Natural killer cell (primary cell): ENCODE data around the gene MET. TPM values are rescaled to one million over a fixed set of nuclear protein-coding genes. Genes with fewer than 3 reads are reported as not detected.

ENCODE experiments used
- ATAC-seq, 3 donors: fragments of 150-1000 bp in 2 of 3; fragments of 200-7000 bp in 1 of 3; cut with Tn5 transposase; 1 replicate in 1 of 3; 2 replicates in 2 of 3; pipeline ENCODE4 v1.10.0; 2021; ENCODE audit warnings: mild to moderate bottlenecking in 2 of 3, moderate library complexity in 2 of 3
- DNase-seq, 2 donors: peaks; one replicate each; pipeline versions ENCODE4 v3.0.0 to v3.0.0-alpha.2; 2013 to 2021; ENCODE audit warnings: mixed read lengths in 1 of 2
- H3K27ac ChIP-seq: one replicate; pipeline ENCODE4 v1.5.1; 2013; ENCODE audit warnings: mild to moderate bottlenecking, low read length
- H3K27me3 ChIP-seq: one replicate; pipeline ENCODE4 v1.6.1; 2013; ENCODE audit warnings: low read length; ENCODE audit not compliant: control insufficient read depth, insufficient read depth
- H3K36me3 ChIP-seq: one replicate; pipeline ENCODE4 v1.6.1; 2013; ENCODE audit warnings: low read length; ENCODE audit not compliant: control insufficient read depth, insufficient read depth
- H3K4me1 ChIP-seq: one replicate; pipeline ENCODE4 v1.6.1; 2013; ENCODE audit warnings: low read length; ENCODE audit not compliant: control insufficient read depth, insufficient read depth
- H3K4me3 ChIP-seq: one replicate; pipeline ENCODE4 v1.5.1; 2013; ENCODE audit warnings: low read length
- H3K9me3 ChIP-seq: one replicate; pipeline ENCODE4 v1.6.1; 2013; ENCODE audit warnings: low read length; ENCODE audit not compliant: control insufficient read depth, insufficient read depth
- H3K27ac Mint-ChIP-seq, 2 donors: one replicate each; pipeline ENCODE4 v1.8.0; 2022; ENCODE audit warnings: mild to moderate bottlenecking in 2 of 2, mixed read lengths in 2 of 2, moderate library complexity in 1 of 2
- H3K27me3 Mint-ChIP-seq, 2 donors: one replicate each; pipeline ENCODE4 v1.8.0; 2022; ENCODE audit warnings: low read depth in 2 of 2, mixed read lengths in 2 of 2
- H3K36me3 Mint-ChIP-seq: one replicate; pipeline ENCODE4 v1.8.0; 2022; ENCODE audit warnings: mixed read lengths
- H3K4me1 Mint-ChIP-seq, 2 donors: one replicate each; pipeline ENCODE4 v1.8.0; 2022; ENCODE audit warnings: mixed read lengths in 2 of 2
- H3K4me3 Mint-ChIP-seq: one replicate; pipeline ENCODE4 v1.8.0; 2022; ENCODE audit warnings: mild to moderate bottlenecking, moderate library complexity, mixed read lengths
- H3K9me3 Mint-ChIP-seq, 2 donors: one replicate each; pipeline ENCODE4 v1.8.0; 2022; ENCODE audit warnings: mixed read lengths in 2 of 2
- WGBS: methylation state at CpG from one replicate; pipeline ENCODE4 v1.1.7; 2013; ENCODE audit warnings: missing lambda C conversion rate; ENCODE audit not compliant: insufficient coverage; 5-methylcytosine and 5-hydroxymethylcytosine counted together
- intact Hi-C: fragments of 100-400 bp; cut with micrococcal nuclease; formaldehyde crosslinking; loops from one replicate; pipeline ENCODE4 v1.14.2; 2022
- total RNA-seq, 4 donors: library from RNA; stranded (reverse); fragments of 120-200 nt in 1 of 4; gene quantifications; one replicate each; pipeline versions ENCODE4 v1.2.3 to v1.2.4, GENCODE V29; 2013 to 2022
- TF ChIP-seq, protein P1 (sequence below): fragments of 200-600 bp; IDR thresholded peaks from one replicate; pipeline ENCODE4 v1.8.0; 2022; ENCODE audit warnings: antibody characterized with exemption

Gene MET
- total RNA-seq, 3 donors from 2014 or later (not counting 1 experiment from before 2014, with no cell fraction given) = 0.16 TPM; not detected in 2

DNA sequence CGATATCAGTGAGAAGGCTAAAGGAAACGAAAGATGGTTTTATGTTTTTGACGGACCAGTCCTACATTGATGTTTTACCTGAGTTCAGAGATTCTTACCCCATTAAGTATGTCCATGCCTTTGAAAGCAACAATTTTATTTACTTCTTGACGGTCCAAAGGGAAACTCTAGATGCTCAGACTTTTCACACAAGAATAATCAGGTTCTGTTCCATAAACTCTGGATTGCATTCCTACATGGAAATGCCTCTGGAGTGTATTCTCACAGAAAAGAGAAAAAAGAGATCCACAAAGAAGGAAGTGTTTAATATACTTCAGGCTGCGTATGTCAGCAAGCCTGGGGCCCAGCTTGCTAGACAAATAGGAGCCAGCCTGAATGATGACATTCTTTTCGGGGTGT, 27.7 kb downstream of the MET start:
- H3K27ac ChIP-seq = no peak overlapping the region
- TF ChIP-seq, protein P1, sequence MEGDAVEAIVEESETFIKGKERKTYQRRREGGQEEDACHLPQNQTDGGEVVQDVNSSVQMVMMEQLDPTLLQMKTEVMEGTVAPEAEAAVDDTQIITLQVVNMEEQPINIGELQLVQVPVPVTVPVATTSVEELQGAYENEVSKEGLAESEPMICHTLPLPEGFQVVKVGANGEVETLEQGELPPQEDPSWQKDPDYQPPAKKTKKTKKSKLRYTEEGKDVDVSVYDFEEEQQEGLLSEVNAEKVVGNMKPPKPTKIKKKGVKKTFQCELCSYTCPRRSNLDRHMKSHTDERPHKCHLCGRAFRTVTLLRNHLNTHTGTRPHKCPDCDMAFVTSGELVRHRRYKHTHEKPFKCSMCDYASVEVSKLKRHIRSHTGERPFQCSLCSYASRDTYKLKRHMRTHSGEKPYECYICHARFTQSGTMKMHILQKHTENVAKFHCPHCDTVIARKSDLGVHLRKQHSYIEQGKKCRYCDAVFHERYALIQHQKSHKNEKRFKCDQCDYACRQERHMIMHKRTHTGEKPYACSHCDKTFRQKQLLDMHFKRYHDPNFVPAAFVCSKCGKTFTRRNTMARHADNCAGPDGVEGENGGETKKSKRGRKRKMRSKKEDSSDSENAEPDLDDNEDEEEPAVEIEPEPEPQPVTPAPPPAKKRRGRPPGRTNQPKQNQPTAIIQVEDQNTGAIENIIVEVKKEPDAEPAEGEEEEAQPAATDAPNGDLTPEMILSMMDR = no peak
- no peak overlapping the region for H3K4me3 ChIP-seq
- H3K36me3 Mint-ChIP-seq = no peaks in the 10 kb centered on the region
- H3K27me3 ChIP-seq = no peaks in the 10 kb centered on the region
- no peak overlapping the region for H3K27ac Mint-ChIP-seq
- WGBS = 95% methylated on average over 6 of the region's 6 CpGs
- no peak for ATAC-seq
- intact Hi-C loops = no loop called here
- no peaks in the 10 kb centered on the region for H3K36me3 ChIP-seq
- H3K4me1 Mint-ChIP-seq = no peaks in the 10 kb centered on the region
- no peak overlapping the region for H3K4me3 Mint-ChIP-seq
- no peaks in the 10 kb centered on the region for H3K9me3 Mint-ChIP-seq
- no peaks in the 10 kb centered on the region for H3K9me3 ChIP-seq
- no peak for DNase-seq
- no peaks in the 10 kb centered on the region for H3K4me1 ChIP-seq
- peaks cover 0 to 5% of the 10 kb centered on the region in 2 donors for H3K27me3 Mint-ChIP-seq

DNA sequence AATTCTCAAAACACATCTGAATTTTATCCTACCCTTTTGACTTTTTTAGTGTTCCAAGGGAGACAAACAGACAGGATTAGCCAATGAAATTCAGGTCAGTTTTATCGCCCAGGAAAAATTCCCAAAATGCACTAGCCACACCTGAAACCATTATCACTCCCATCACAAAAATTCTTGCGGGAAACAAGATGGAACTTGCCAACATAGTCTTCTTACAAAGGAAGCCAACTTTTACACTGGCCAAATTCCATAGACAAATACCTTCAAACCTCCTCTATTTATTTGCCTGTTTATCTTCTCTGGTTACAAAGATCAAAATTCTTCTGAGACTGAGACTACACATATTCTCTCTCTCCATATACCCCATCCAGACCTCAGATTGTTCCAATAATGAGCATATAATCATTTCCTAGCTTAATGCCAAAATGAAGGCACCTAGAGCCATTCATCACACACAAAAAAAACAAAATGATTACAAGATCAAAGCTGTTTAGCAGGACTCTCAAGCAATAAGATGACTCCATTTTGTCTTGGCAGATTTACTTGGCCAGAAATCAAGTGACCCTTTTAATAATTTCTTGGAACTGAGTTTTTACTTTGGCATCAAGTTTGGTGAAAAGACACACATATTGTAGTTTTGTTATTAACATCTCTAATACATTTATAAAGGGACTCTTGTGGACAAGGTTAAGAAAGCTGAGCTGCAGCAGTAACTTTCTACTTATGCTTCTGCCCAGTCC, 30.2 kb downstream of the MET start:
- H3K9me3 ChIP-seq = no peaks in the 10 kb centered on the region
- no peaks in the 10 kb centered on the region for H3K9me3 Mint-ChIP-seq
- H3K4me3 Mint-ChIP-seq = no peak overlapping the region
- TF ChIP-seq, protein P1 = no peak
- no peak overlapping the region for H3K27ac ChIP-seq
- no peak overlapping the region for H3K27ac Mint-ChIP-seq
- H3K36me3 Mint-ChIP-seq = no peaks in the 10 kb centered on the region
- H3K36me3 ChIP-seq = no peaks in the 10 kb centered on the region
- intact Hi-C loops = no loop called here
- DNase-seq = no peak
- no peak overlapping the region for H3K4me3 ChIP-seq
- no peaks in the 10 kb centered on the region for H3K4me1 Mint-ChIP-seq
- H3K4me1 ChIP-seq = no peaks in the 10 kb centered on the region
- ATAC-seq = no peak
- H3K27me3 ChIP-seq = no peaks in the 10 kb centered on the region
- 80% methylated on average over 2 of the region's 2 CpGs for WGBS
- peaks cover 0 to 3% of the 10 kb centered on the region in 2 donors for H3K27me3 Mint-ChIP-seq

DNA sequence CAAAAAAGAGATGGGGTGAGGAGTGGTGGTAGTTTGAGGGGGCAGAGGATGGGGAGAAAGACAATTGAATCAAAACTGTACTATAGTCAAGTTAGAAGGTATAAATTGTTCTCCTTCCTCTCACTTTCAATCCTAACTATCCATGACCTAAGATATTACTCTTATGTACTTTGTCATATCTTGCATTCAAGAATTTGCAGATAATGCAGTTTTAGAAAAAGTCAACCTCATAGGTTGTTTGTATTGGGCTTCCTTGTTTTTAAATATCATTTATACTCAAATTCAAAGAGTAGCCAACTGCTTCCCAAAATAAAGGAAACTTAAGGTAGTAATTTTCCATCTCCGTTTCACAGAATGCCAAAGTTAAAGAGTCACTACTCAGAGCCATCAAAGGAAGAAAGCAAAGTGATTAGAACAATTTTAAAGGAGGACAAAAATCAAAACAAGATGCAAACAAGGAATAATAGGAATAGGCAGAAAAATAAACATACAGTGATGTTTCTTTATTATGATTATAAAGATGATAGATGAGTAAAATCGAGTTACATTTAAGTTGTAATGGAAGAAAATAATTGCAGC, 32.7 kb downstream of the MET start:
- Histone ChIP-seq H3K36me3 (no peaks in the 10 kb centered on the region), H3K9me3 (no peaks in the 10 kb centered on the region), H3K4me3 (no peak overlapping the region), H3K4me1 (no peaks in the 10 kb centered on the region), H3K27me3 (no peaks in the 10 kb centered on the region), H3K27ac (no peak overlapping the region)
- Mint-ChIP-seq H3K27me3 (peaks cover 0 to 3% of the 10 kb centered on the region in 2 donors), H3K9me3 (no peaks in the 10 kb centered on the region), H3K36me3 (no peaks in the 10 kb centered on the region), H3K4me1 (no peaks in the 10 kb centered on the region), H3K4me3 (no peak overlapping the region), H3K27ac (no peak overlapping the region)
- intact Hi-C loops = no loop called here
- whole genome bisulfite sequencing = 71% methylated on average over 1 of the region's 2 CpGs
- no peak for ATAC-seq
- no peak for DNase-seq
- TF ChIP-seq, protein P1 = no peak
